Measurements from ENCODE around the gene CMTM4. TPM values are rescaled to one million over a fixed set of nuclear protein-coding genes. Genes with fewer than 3 reads are reported as not detected.

Gene CMTM4
- total and polyA plus RNA-seq, 11 donors: 4.5 to 22.5 (median 12.2) TPM

- Histone ChIP-seq H3K4me1 (peaks cover 0 to 10% (median 0%) of the 10 kb centered on the region in 12 donors), H3K4me3 (no peak overlapping the region), H3K9me3 (no peaks in the 10 kb centered on the region), H3K27ac (no peak overlapping the region), H3K36me3 (peaks cover 0 to 3% (median 0%) of the 10 kb centered on the region in 9 donors), H3K27me3 (no peaks in the 10 kb centered on the region)
- ATAC-seq: no peak
- intact Hi-C loops (cut with DNase I): no loop called here
- WGBS, 4 donors: 97 to 98% (median 98%) methylated on average over 4 of the region's 4 CpGs
- DNase-seq: no peak
- TF ChIP-seq CTCF (IDR thresholded peaks at IDR 0.05) (no peak), POLR2A (IDR thresholded peaks at IDR 0.05) (no peak)
These were observed 14.9 kb downstream of the CMTM4 start for GRCh38 chr16:66681676-66682075.

- WGBS, 4 donors: 89 to 98% (median 90%) methylated on average over 2 of the region's 2 CpGs
- DNase-seq (no peak), ATAC-seq (no peak)
- TF ChIP-seq CTCF (IDR thresholded peaks at IDR 0.05) (no peak), POLR2A (IDR thresholded peaks at IDR 0.05) (no peak)
- H3K27me3 ChIP-seq: no peaks in the 10 kb centered on the region
- H3K9me3 ChIP-seq: no peaks in the 10 kb centered on the region
- H3K27ac ChIP-seq: no peak overlapping the region
- peaks cover 0 to 10% (median 0%) of the 10 kb centered on the region in 12 donors for H3K4me1 ChIP-seq
- no peak overlapping the region for H3K4me3 ChIP-seq
- H3K36me3 ChIP-seq: peaks cover 0 to 3% (median 0%) of the 10 kb centered on the region in 9 donors
- intact Hi-C loops (cut with DNase I): no loop called here
These were observed 18.2 kb downstream of the CMTM4 start for GRCh38 chr16:66678337-66678736.

DNA sequence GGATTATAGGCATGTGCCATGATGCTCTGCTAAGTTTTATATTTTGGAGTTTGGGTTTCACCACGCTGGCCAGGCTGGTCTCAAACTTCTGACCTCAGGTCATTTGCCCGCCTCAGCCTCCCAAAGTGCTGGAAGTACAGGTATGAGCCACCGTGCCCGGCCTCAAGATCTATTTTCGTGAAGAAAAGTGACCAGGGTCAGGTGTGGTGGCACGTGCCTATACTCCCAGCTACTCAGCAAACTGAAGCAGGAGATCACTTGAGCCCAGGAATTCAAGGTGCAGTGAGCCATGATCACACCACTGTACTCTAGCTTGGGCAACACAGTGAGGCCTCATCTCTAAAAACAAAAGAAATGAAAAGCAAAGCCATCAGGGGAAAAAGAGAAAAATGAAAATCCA, 18.7 kb downstream of the CMTM4 start:
- Histone ChIP-seq H3K36me3 (peaks cover 0 to 3% (median 0%) of the 10 kb centered on the region in 9 donors), H3K4me1 (peaks cover 0 to 10% (median 0%) of the 10 kb centered on the region in 12 donors), H3K4me3 (no peak overlapping the region), H3K27me3 (no peaks in the 10 kb centered on the region), H3K9me3 (no peaks in the 10 kb centered on the region), H3K27ac (no peak overlapping the region)
- ATAC-seq (no peak), DNase-seq (no peak)
- intact Hi-C loops (cut with DNase I): no loop called here
- no peak for TF ChIP-seq POLR2A (IDR thresholded peaks at IDR 0.05)
- no peak for TF ChIP-seq CTCF (IDR thresholded peaks at IDR 0.05)
- WGBS, 4 donors: 96 to 98% (median 97%) methylated on average over 6 of the region's 6 CpGs

GRCh38 chr16:66677179-66677578, 19.4 kb downstream of the CMTM4 start:
- no peak overlapping the region for H3K27ac ChIP-seq
- peaks cover 0 to 3% (median 0%) of the 10 kb centered on the region in 9 donors for H3K36me3 ChIP-seq
- ATAC-seq (no peak), DNase-seq (no peak)
- no peaks in the 10 kb centered on the region for H3K27me3 ChIP-seq
- TF ChIP-seq CTCF (IDR thresholded peaks at IDR 0.05) (no peak), POLR2A (IDR thresholded peaks at IDR 0.05) (no peak)
- H3K9me3 ChIP-seq: no peaks in the 10 kb centered on the region
- intact Hi-C loops (cut with DNase I): no loop called here
- no peak overlapping the region for H3K4me3 ChIP-seq
- WGBS, 4 donors: 87 to 93% (median 89%) methylated on average over 7 of the region's 7 CpGs
- peaks cover 0 to 6% (median 0%) of the 10 kb centered on the region in 12 donors for H3K4me1 ChIP-seq
